Caco-2 (cell line): ENCODE measurements around the gene GREB1. TPM values are rescaled to one million over a fixed set of nuclear protein-coding genes. Genes with fewer than 3 reads are reported as not detected.

Experiments
- BruUV-seq: library from RNA; stranded (reverse); fragments of 400-500 nt; replicated peaks from 2 replicates; lab custom pipeline; 2021; lab: Mats Ljungman, UMichigan
- CTCF ChIA-PET: fragments of 300-600 bp; sonication (Branson Sonifier 250); formaldehyde crosslinking; loops from one replicate; lab custom pipeline; 2022; ENCODE audit warnings: antibody characterized with exemption; lab: Charles Lee
- POLR2A ChIA-PET: fragments of 300-600 bp; sonication (Branson Sonifier 250); formaldehyde crosslinking; loops from one replicate; lab custom pipeline; 2022; ENCODE audit warnings: antibody characterized with exemption; lab: Charles Lee
- DNase-seq, 2 experiments: peaks; one replicate each; pipeline versions ENCODE4 v3.0.0 to v3.0.0-alpha.2; 2020 to 2022
- H3K27me3 ChIP-seq: replicated peaks from 2 replicates; pipeline ENCODE4 v1.6.0; 2011; ENCODE audit warnings: low read length; ENCODE audit not compliant: control insufficient read depth, insufficient read depth
- H3K36me3 ChIP-seq: 2 replicates; pipeline ENCODE4 v1.5.1; 2011; ENCODE audit warnings: low read length; ENCODE audit not compliant: control insufficient read depth, insufficient read depth
- H3K4me1 ChIP-seq: fragments of 250-450 bp; sonication (Bioruptor Pico); 2 replicates; pipeline ENCODE4 v1.5.1; 2020; ENCODE audit warnings: mild to moderate bottlenecking
- H3K4me3 ChIP-seq: 2 replicates; pipeline ENCODE4 v1.5.1; 2011; ENCODE audit warnings: low read depth, mild to moderate bottlenecking, control low read depth, low read length
- H3K9me3 ChIP-seq: fragments of 250-450 bp; sonication (Bioruptor Pico); 2 replicates; pipeline ENCODE4 v1.5.1; 2020; ENCODE audit warnings: mild to moderate bottlenecking, moderate library complexity
- H3K27ac Mint-ChIP-seq: one replicate; pipeline ENCODE4 v1.8.0; 2022; ENCODE audit warnings: mixed read lengths; ENCODE audit not compliant: unreplicated experiment
- H3K27me3 Mint-ChIP-seq: one replicate; pipeline ENCODE4 v1.8.0; 2022; ENCODE audit warnings: mixed read lengths; ENCODE audit not compliant: insufficient read depth, unreplicated experiment
- H3K36me3 Mint-ChIP-seq: one replicate; pipeline ENCODE4 v1.8.0; 2022; ENCODE audit warnings: mild to moderate bottlenecking, mixed read lengths; ENCODE audit not compliant: insufficient read depth, unreplicated experiment
- H3K4me1 Mint-ChIP-seq: one replicate; pipeline ENCODE4 v1.8.0; 2022; ENCODE audit warnings: low read depth, mixed read lengths; ENCODE audit not compliant: unreplicated experiment
- H3K4me3 Mint-ChIP-seq: one replicate; pipeline ENCODE4 v1.8.0; 2022; ENCODE audit warnings: mild to moderate bottlenecking, moderate library complexity, mixed read lengths; ENCODE audit not compliant: unreplicated experiment
- H3K9me3 Mint-ChIP-seq: one replicate; pipeline ENCODE4 v1.8.0; 2022; ENCODE audit warnings: mixed read lengths; ENCODE audit not compliant: unreplicated experiment
- intact Hi-C: fragments of 100-400 bp; cut with micrococcal nuclease; formaldehyde crosslinking; loops from one replicate; pipeline ENCODE4 v1.10.0; 2022; ENCODE audit not compliant: unreplicated experiment
- total RNA-seq: library from RNA; stranded (reverse); gene quantifications from 2 replicates; pipeline ENCODE4 v1.2.3, GENCODE V29; 2022
- TF ChIP-seq, protein P1 (sequence below), 2 experiments: fragments of 200-600 bp in 1 of 2; IDR thresholded peaks; 1 replicate in 1 of 2; 2 replicates in 1 of 2; pipeline versions ENCODE4 v1.5.1 to v1.8.0; 2011 to 2022; ENCODE audit warnings: antibody characterized with exemption in 1 of 2, control low read depth in 1 of 2, inconsistent platforms in 1 of 2, low read depth in 1 of 2, low read length in 1 of 2, mild to moderate bottlenecking in 1 of 2, moderate library complexity in 1 of 2; ENCODE audit not compliant: insufficient read depth in 1 of 2, severe bottlenecking in 1 of 2, unreplicated experiment in 1 of 2

GREB1 gene
- total RNA-seq, 1 experiment from 2014 or later = 2.4 TPM

DNA sequence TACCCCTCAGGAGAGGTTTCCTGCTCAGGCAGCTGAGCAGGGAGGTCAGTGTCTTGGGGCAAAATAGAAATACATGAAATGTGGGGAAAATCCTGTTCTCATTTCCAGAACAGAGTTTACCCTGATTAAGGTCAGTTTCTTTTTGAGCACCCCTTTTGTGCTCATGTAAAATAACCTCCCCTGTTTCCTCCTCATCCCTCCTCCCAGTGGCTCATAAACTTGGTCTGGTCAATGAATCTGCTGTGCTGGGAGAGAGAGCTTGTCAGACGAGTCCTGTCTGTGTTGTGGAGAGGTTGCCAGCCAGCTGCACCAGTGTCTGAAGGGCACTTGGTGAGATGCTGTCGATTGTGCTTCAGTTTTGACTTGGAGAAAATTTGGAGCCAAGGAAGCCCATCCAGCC, 87.6 kb downstream of the GREB1 start:
- DNase-seq = no peak
- H3K9me3 Mint-ChIP-seq = no peaks in the 10 kb centered on the region
- no peaks in the 10 kb centered on the region for H3K36me3 ChIP-seq

DNA sequence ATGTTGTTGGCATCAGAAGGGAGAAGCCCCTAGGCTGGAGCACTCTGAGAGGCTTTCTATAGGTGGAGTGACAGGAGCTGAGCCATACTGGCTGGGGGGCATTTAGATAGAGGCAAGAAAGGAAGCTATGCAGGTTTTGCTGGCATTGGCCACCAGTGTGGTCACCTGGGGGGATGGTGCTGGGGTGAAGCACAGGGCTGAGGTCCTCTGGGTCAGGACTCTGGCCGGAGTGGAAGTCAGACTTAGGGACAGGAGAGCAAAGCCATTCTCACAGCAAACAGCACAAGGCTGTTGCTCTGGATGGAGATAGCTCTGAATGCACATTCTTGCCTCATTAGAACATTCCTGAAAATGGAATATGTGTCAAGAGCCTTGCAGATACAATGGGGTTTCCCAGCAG, 88.8 kb downstream of the GREB1 start:
- Histone ChIP-seq H3K36me3 (no peaks in the 10 kb centered on the region), H3K4me3 (no peak overlapping the region), H3K9me3 (no peaks in the 10 kb centered on the region), H3K4me1 (no peaks in the 10 kb centered on the region), H3K27me3 (no peaks in the 10 kb centered on the region)
- intact Hi-C loops = no loop called here
- BruUV-seq = no TSS peak
- Mint-ChIP-seq H3K27me3 (no peaks in the 10 kb centered on the region), H3K9me3 (no peaks in the 10 kb centered on the region), H3K36me3 (peaks cover 6% of the 10 kb centered on the region), H3K4me3 (no peak overlapping the region), H3K4me1 (no peaks in the 10 kb centered on the region), H3K27ac (no peak overlapping the region)
- TF ChIP-seq, protein P1, sequence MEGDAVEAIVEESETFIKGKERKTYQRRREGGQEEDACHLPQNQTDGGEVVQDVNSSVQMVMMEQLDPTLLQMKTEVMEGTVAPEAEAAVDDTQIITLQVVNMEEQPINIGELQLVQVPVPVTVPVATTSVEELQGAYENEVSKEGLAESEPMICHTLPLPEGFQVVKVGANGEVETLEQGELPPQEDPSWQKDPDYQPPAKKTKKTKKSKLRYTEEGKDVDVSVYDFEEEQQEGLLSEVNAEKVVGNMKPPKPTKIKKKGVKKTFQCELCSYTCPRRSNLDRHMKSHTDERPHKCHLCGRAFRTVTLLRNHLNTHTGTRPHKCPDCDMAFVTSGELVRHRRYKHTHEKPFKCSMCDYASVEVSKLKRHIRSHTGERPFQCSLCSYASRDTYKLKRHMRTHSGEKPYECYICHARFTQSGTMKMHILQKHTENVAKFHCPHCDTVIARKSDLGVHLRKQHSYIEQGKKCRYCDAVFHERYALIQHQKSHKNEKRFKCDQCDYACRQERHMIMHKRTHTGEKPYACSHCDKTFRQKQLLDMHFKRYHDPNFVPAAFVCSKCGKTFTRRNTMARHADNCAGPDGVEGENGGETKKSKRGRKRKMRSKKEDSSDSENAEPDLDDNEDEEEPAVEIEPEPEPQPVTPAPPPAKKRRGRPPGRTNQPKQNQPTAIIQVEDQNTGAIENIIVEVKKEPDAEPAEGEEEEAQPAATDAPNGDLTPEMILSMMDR (IDR thresholded peaks at IDR 0.05; ENCODE audit: insufficient read depth in 1 of 2, low read depth in 1 of 2, low read length in 1 of 2, severe bottlenecking in 1 of 2, unreplicated experiment in 1 of 2) = no peak
- ChIA-PET CTCF (no interaction called here), POLR2A (no interaction called here)
- no peak for DNase-seq

More for the DNA sequence above, 87.6 kb downstream of the GREB1 start:
- no peaks in the 10 kb centered on the region for H3K4me1 Mint-ChIP-seq
- no peaks in the 10 kb centered on the region for H3K4me1 ChIP-seq
- ChIA-PET CTCF (no interaction called here), POLR2A (no interaction called here)
- no peaks in the 10 kb centered on the region for H3K27me3 ChIP-seq
- no peaks in the 10 kb centered on the region for H3K27me3 Mint-ChIP-seq
- H3K36me3 Mint-ChIP-seq = peaks cover 6% of the 10 kb centered on the region
- TF ChIP-seq, protein P1 (IDR thresholded peaks at IDR 0.05; ENCODE audit: insufficient read depth in 1 of 2, low read depth in 1 of 2, low read length in 1 of 2, severe bottlenecking in 1 of 2, unreplicated experiment in 1 of 2) = no peak
- no peaks in the 10 kb centered on the region for H3K9me3 ChIP-seq
- no peak overlapping the region for H3K4me3 Mint-ChIP-seq
- intact Hi-C loops = no loop called here
- BruUV-seq = no TSS peak
- no peak overlapping the region for H3K4me3 ChIP-seq
- no peak overlapping the region for H3K27ac Mint-ChIP-seq

DNA sequence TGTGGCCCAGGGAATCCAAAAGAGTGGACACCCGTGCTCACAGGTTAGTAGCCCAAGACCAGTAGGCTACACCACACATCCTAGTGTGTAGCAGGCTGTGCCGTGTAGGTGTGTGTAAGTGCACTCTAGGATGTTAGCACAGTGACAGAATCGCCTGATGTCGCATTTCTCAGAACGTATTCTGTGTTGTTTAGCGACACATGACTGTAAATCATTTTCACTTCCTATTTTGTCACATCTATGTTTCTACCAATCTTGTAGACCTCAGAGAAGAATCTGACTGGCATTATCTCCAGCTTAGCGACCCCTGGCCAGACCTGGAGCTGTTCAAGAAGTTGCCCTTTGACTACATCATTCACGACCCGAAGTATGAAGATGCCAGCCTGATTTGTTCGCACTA, 91.0 kb downstream of the GREB1 start:
- H3K4me1 ChIP-seq = no peaks in the 10 kb centered on the region
- Mint-ChIP-seq H3K4me3 (no peak overlapping the region), H3K4me1 (no peaks in the 10 kb centered on the region), H3K36me3 (no peaks in the 10 kb centered on the region), H3K27ac (no peak overlapping the region), H3K9me3 (no peaks in the 10 kb centered on the region), H3K27me3 (peaks cover 8% of the 10 kb centered on the region)
- TF ChIP-seq, protein P1 (IDR thresholded peaks at IDR 0.05; ENCODE audit: insufficient read depth in 1 of 2, low read depth in 1 of 2, low read length in 1 of 2, severe bottlenecking in 1 of 2, unreplicated experiment in 1 of 2) = no peak
- DNase-seq = no peak
- ChIA-PET CTCF (no interaction called here), POLR2A (no interaction called here)
- no peaks in the 10 kb centered on the region for H3K9me3 ChIP-seq
- BruUV-seq = no TSS peak
- no peaks in the 10 kb centered on the region for H3K36me3 ChIP-seq
- no peaks in the 10 kb centered on the region for H3K27me3 ChIP-seq
- intact Hi-C loops = no loop called here
- H3K4me3 ChIP-seq = no peak overlapping the region
